GM12875 (cell line): ENCODE measurements around the gene TOR3A.

Source experiments
- H3K4me3 ChIP-seq: one replicate; pipeline ENCODE4 v1.5.1; 2011; ENCODE audit warnings: low read depth, low read length, control low read depth
- TF ChIP-seq, protein P1 (sequence below): IDR thresholded peaks from 2 replicates; pipeline ENCODE4 v1.5.1; 2011; ENCODE audit warnings: low read depth, mild to moderate bottlenecking, control low read depth, inconsistent platforms, low read length, moderate library complexity, borderline replicate concordance; ENCODE audit not compliant: insufficient read depth

Gene TOR3A

DNA sequence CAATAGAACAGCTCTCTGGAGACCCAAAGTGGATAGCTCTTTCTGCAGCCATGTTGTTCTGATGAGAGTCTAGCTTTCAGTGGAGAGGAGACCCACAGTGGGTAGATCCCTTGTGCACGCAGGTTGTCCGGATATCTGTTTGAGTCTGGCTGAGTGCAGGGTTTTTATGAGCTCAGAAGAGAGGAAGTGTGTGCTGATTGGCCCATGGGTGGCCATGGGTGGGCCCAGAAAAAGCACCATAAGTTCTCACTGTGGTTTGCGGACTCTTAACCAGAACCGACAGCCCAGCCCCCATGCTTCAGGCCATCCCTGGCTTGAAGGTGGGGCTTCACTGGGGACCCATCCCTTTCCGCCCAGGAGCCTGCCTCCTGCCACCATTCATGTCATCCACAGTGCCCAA, 39.2 kb upstream of the TOR3A start:
- H3K4me3 ChIP-seq = no peak overlapping the region
- TF ChIP-seq, protein P1, sequence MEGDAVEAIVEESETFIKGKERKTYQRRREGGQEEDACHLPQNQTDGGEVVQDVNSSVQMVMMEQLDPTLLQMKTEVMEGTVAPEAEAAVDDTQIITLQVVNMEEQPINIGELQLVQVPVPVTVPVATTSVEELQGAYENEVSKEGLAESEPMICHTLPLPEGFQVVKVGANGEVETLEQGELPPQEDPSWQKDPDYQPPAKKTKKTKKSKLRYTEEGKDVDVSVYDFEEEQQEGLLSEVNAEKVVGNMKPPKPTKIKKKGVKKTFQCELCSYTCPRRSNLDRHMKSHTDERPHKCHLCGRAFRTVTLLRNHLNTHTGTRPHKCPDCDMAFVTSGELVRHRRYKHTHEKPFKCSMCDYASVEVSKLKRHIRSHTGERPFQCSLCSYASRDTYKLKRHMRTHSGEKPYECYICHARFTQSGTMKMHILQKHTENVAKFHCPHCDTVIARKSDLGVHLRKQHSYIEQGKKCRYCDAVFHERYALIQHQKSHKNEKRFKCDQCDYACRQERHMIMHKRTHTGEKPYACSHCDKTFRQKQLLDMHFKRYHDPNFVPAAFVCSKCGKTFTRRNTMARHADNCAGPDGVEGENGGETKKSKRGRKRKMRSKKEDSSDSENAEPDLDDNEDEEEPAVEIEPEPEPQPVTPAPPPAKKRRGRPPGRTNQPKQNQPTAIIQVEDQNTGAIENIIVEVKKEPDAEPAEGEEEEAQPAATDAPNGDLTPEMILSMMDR = no peak

DNA sequence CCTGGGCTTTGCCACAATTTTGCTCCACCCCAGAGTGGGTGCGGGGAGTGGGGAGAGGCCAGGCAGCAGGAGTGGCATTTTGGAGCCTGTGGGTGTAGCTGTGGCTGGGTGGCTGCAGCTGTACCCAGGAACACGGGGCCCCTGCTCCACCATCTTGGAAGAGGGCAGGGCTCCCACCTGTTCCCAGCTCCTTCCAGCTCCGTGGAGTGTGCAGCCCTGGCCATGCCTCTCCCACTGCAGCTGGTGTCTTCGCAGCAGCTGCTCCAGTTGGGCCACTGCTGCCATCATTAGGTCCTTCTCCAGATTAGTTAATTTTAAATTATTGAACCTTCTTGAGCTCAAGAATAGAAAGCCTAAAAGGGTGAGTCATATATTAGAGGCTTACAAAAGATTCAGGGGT, 38.6 kb upstream of the TOR3A start:
- H3K4me3 ChIP-seq = no peak overlapping the region
- TF ChIP-seq, protein P1 = no peak

DNA sequence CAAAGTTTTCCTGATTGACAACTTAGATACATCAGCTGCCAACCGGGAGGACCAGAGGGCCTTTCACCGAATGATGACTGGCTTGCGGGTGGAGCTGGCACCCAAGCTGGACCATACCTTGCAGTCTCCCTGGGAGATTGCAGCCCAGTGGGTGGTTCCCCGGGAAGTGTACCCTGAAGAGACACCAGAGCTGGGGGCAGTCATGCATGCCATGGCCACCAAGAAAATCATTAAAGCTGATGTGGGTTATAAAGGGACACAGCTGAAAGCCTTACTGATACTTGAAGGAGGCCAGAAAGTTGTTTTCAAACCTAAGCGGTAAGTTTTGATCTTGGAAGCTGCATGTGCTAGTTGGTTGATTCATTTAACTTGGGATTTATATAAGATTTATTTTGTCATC, 38.0 kb upstream of the TOR3A start:
- H3K4me3 ChIP-seq = no peak overlapping the region
- TF ChIP-seq, protein P1 = no peak

DNA sequence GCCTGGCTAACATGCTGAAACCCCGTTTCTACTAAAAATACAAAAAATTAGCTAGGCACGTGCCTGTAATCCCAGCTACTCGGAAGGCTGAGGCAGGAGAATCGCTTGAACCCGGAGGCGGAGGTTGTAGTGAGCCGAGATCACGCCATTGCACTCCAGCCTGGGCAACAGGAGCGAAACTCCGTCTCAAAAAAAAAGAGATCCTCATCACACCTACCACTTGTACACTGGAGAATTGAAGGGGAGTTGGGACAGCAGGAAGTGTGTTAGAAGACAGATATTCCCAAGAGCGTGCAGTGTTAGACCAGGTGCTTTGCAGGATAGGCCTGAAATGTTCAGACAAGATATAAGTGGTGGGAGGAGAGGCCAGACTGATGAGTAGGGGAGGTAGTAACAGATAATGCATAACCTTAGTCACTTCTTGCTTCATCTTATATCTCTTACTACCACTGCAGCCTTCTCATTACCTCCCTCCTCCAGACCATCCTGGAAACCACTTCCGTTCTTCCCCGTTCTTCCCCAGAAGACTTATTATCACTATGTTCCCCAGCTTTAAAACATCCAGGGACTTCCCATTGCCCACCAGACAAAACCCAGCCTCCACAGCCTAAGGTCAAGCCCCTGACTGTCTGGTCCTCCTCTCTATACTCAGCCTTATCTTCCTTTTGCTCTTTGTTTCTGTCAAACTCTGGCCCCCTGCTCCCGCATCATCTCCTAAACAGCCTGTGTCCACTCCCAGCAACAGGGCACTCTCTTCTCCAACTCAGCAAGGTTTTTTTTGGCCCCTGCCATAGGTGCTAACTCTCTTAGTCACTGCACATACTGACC, 34.8 kb upstream of the TOR3A start:
- H3K4me3 ChIP-seq = no peak overlapping the region
- TF ChIP-seq, protein P1 = no peak

DNA sequence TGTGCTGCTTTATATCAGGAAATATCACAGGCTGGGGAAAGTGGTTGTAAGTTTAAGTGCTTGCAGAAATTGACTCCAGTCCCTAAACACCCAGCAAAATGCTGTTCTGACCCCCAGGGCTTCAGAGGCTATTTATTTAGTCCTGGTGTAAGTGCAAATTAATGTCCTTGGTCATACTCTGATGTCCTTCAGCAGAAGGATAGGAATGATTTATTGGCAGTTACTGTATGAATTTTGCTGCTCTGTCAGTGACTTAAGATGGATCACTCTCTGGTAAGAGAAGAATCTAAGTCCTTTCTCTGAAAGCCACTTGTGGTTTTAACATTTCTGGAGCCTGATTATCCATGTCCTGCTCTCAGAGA, 34.3 kb upstream of the TOR3A start:
- TF ChIP-seq, protein P1 = no peak
- H3K4me3 ChIP-seq = no peak overlapping the region

DNA sequence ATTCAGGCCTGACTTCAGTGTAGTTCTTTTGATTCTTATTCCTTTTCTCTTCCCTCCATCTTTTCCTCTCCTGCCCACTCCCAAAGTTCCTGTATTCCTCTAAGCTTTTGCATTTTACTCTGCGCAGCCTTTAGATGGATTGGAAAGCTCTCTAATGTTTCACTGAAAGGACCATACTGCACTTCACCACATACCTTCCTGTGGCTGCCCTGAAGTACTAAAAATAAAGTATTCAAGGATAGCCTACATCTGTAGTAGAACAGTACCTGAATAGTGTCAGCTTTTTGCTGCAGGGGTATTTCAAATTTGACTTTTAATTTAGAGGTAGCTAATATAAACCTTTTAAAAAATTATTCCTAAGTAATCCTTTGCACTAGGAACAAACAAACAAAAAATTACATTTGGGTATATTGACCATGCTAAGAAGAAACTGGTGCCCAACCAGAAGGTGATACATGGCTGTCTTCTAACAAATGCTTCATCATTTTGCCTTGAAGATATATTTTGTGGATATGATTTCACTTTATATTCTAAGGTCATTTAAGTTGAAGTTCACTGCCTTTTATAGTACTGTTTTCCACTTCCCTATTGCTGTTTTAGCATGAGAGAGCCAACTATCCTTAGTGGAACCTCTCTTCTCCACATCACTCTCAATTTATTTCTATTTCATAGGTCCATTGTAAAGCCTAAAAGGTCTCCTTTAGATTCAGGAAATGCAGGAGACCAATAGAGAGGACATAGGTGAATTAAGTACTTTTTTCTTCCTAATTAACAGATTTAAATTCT, 33.3 kb upstream of the TOR3A start:
- H3K4me3 ChIP-seq = no peak overlapping the region
- TF ChIP-seq, protein P1 = no peak
